SK-N-SH (cell line): Measurements from ENCODE around the gene ITGAE. TPM values are rescaled to one million over a fixed set of nuclear protein-coding genes. Genes with fewer than 3 reads are reported as not detected.

Experiments
- CTCF ChIA-PET: fragments of 300-600, 350-600 bp; formaldehyde crosslinking; extraction: SDS; loops from one replicate; lab custom pipeline; 2021; lab: Yijun Ruan, JAX
- POLR2A ChIA-PET: fragments of 350-600 bp; sonication (Branson Sonifier 250); formaldehyde crosslinking; extraction: SDS; loops from one replicate; lab custom pipeline; 2020; ENCODE audit warnings: antibody characterized with exemption, inconsistent platforms; lab: Yijun Ruan, JAX
- DNase-seq: peaks from one replicate; pipeline ENCODE4 v3.0.0; 2012
- H2AFZ ChIP-seq: fragments of 200-600 bp; sonication (generic); 2 replicates; pipeline ENCODE4 v1.8.1; 2016; ENCODE audit warnings: antibody characterized with exemption, mild to moderate bottlenecking, low read depth
- H3F3A ChIP-seq: fragments of 200-600 bp; sonication (generic); replicated peaks from 2 replicates; pipeline ENCODE3; 2016; ENCODE audit warnings: antibody characterized with exemption, mild to moderate bottlenecking; ENCODE audit not compliant: insufficient read depth
- H3K27ac ChIP-seq, 2 experiments: fragments of 200-500 bp in 1 of 2; fragments of 200-600 bp in 1 of 2; sonication (Bioruptor generic) in 1 of 2; sonication (generic), shearing (Covaris generic) in 1 of 2; 2 replicates each; pipeline versions ENCODE4 v1.5.1 to v1.6.1; 2014 to 2016; ENCODE audit warnings: low read depth in 2 of 2, inconsistent platforms in 1 of 2, low read length in 1 of 2, mild to moderate bottlenecking in 1 of 2, mixed read lengths in 1 of 2
- H3K27me3 ChIP-seq: fragments of 200-600 bp; sonication (generic), shearing (Covaris generic); 2 replicates; pipeline ENCODE4 v1.6.1; 2016; ENCODE audit warnings: mixed run types; ENCODE audit not compliant: insufficient read depth
- H3K36me3 ChIP-seq, 2 experiments: fragments of 200-500 bp in 1 of 2; fragments of 200-600 bp in 1 of 2; sonication (Bioruptor generic) in 1 of 2; sonication (generic) in 1 of 2; replicated peaks in 1 of 2; 2 replicates each; pipeline versions ENCODE3 to v1.5.1; 2014 to 2016; ENCODE audit warnings: low read length in 1 of 2, mild to moderate bottlenecking in 1 of 2; ENCODE audit not compliant: insufficient read depth in 2 of 2, control insufficient read depth in 1 of 2
- H3K4me1 ChIP-seq, 2 experiments: fragments of 200-500 bp in 1 of 2; fragments of 200-600 bp in 1 of 2; sonication (Bioruptor generic) in 1 of 2; sonication (generic), shearing (Covaris generic) in 1 of 2; 2 replicates each; pipeline versions ENCODE4 v1.5.1 to v1.6.1; 2014 to 2016; ENCODE audit warnings: low read depth in 1 of 2, low read length in 1 of 2, mixed run types in 1 of 2; ENCODE audit not compliant: insufficient read depth in 2 of 2, control insufficient read depth in 1 of 2
- H3K4me2 ChIP-seq: fragments of 200-600 bp; sonication (generic), shearing (Covaris generic); 2 replicates; pipeline ENCODE4 v1.6.1; 2017; ENCODE audit warnings: mixed run types
- H3K4me3 ChIP-seq, 2 experiments: fragments of 200-500 bp in 1 of 2; fragments of 200-600 bp in 1 of 2; sonication (Bioruptor generic) in 1 of 2; sonication (generic), shearing (Covaris generic) in 1 of 2; 2 replicates each; pipeline versions ENCODE4 v1.5.1 to v1.8.1; 2014 to 2016; ENCODE audit warnings: low read depth in 2 of 2, inconsistent platforms in 1 of 2, low read length in 1 of 2, mild to moderate bottlenecking in 1 of 2, mixed read lengths in 1 of 2, moderate library complexity in 1 of 2
- H3K79me2 ChIP-seq: fragments of 200-600 bp; sonication (generic); 2 replicates; pipeline ENCODE4 v1.8.1; 2017; ENCODE audit warnings: mild to moderate bottlenecking; ENCODE audit not compliant: insufficient read depth
- H3K9ac ChIP-seq: fragments of 200-600 bp; sonication (generic); 2 replicates; pipeline ENCODE4 v1.6.1; 2017; ENCODE audit warnings: mixed run types
- H3K9me2 ChIP-seq: fragments of 200-600 bp; sonication (generic); 2 replicates; pipeline ENCODE4 v1.6.1; 2017; ENCODE audit warnings: mixed run types
- H3K9me3 ChIP-seq: fragments of 200-600 bp; sonication (generic); 2 replicates; pipeline ENCODE4 v1.6.1; 2017; ENCODE audit warnings: mixed run types, mild to moderate bottlenecking, moderate library complexity
- H4K20me1 ChIP-seq: fragments of 200-600 bp; sonication (generic); 2 replicates; pipeline ENCODE4 v1.6.1; 2017; ENCODE audit warnings: mild to moderate bottlenecking, mixed run types; ENCODE audit not compliant: insufficient read depth
- CHD2 ChIP-seq: fragments of 150-350 bp; IDR thresholded peaks from 2 replicates; pipeline ENCODE4 v1.6.1; 2018; ENCODE audit warnings: low read length; ENCODE audit not compliant: partially characterized antibody
- FOXM1 ChIP-seq: IDR thresholded peaks from 2 replicates; pipeline ENCODE4 v1.4.0; 2012; ENCODE audit warnings: low read depth, mild to moderate bottlenecking
- JUND ChIP-seq: IDR thresholded peaks from 2 replicates; pipeline ENCODE4 v1.4.0; 2012
- MXI1 ChIP-seq: IDR thresholded peaks from 2 replicates; pipeline ENCODE4 v1.6.1; 2012; ENCODE audit warnings: mild to moderate bottlenecking, low read depth, low read length, improper control_type of control experiment
- POLR2AphosphoS5 ChIP-seq: IDR thresholded peaks from 2 replicates; pipeline ENCODE4 v1.6.1; 2012; ENCODE audit warnings: low read depth, low read length
- REST ChIP-seq: IDR thresholded peaks from 2 replicates; pipeline ENCODE4 v1.6.1; 2012; ENCODE audit warnings: mild to moderate bottlenecking, low read depth, low read length, moderate library complexity
- RXRA ChIP-seq: IDR thresholded peaks from 2 replicates; pipeline ENCODE4 v1.4.0; 2012; ENCODE audit warnings: low read depth, mild to moderate bottlenecking, borderline replicate concordance
- TAF1 ChIP-seq: IDR thresholded peaks from 2 replicates; pipeline ENCODE4 v1.6.1; 2012; ENCODE audit warnings: low read depth, mild to moderate bottlenecking, low read length, moderate library complexity, borderline replicate concordance
- WGBS: methylation state at CpG from one replicate; pipeline ENCODE4 v1.1.6; 2017; ENCODE audit warnings: low lambda C conversion rate; 5-methylcytosine and 5-hydroxymethylcytosine counted together
- polyA plus RNA-seq, 3 experiments: library from polyadenylated mRNA; depleted of rRNA; stranded (reverse); fragments of >200 nt; gene quantifications; 2 replicates each; pipeline ENCODE4 v1.2.3, GENCODE V29; 2012
- TF ChIP-seq, protein P1 (sequence below): fragments of 150-350 bp; IDR thresholded peaks from 2 replicates; pipeline ENCODE4 v1.6.1; 2017; ENCODE audit warnings: antibody characterized with exemption, low read length, low read depth, borderline replicate concordance
- TF ChIP-seq, protein P2 (sequence below): IDR thresholded peaks from 2 replicates; pipeline ENCODE4 v1.4.0; 2012; ENCODE audit warnings: low read depth, borderline replicate concordance
- TF ChIP-seq, protein P3 (sequence below): fragments of 150-350 bp; IDR thresholded peaks from 2 replicates; pipeline ENCODE4 v1.6.1; 2016; ENCODE audit warnings: mild to moderate bottlenecking, low read depth, low read length

The ITGAE gene
- polyA plus RNA-seq, 1 of the 3 experiments (the other 2 are of a cell fraction), result 56.7 TPM

- no peaks in the 10 kb centered on the region for H3K9me2 ChIP-seq
- no peaks in the 10 kb centered on the region for H3K27me3 ChIP-seq
- H3K79me2 ChIP-seq, result peaks cover 42% of the 10 kb centered on the region
- peak overlapping the region; percentile 56; the same call in 1 of the 2 replicates for H3K4me2 ChIP-seq
- 0 out of 2 replicates have a peak, but pooled peaks have one; percentile 17 for TF ChIP-seq MXI1
- TF ChIP-seq, protein P1, sequence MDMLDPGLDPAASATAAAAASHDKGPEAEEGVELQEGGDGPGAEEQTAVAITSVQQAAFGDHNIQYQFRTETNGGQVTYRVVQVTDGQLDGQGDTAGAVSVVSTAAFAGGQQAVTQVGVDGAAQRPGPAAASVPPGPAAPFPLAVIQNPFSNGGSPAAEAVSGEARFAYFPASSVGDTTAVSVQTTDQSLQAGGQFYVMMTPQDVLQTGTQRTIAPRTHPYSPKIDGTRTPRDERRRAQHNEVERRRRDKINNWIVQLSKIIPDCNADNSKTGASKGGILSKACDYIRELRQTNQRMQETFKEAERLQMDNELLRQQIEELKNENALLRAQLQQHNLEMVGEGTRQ, result 0 out of 2 replicates have a peak, but pooled peaks have one; percentile 9
- TF ChIP-seq, protein P2, sequence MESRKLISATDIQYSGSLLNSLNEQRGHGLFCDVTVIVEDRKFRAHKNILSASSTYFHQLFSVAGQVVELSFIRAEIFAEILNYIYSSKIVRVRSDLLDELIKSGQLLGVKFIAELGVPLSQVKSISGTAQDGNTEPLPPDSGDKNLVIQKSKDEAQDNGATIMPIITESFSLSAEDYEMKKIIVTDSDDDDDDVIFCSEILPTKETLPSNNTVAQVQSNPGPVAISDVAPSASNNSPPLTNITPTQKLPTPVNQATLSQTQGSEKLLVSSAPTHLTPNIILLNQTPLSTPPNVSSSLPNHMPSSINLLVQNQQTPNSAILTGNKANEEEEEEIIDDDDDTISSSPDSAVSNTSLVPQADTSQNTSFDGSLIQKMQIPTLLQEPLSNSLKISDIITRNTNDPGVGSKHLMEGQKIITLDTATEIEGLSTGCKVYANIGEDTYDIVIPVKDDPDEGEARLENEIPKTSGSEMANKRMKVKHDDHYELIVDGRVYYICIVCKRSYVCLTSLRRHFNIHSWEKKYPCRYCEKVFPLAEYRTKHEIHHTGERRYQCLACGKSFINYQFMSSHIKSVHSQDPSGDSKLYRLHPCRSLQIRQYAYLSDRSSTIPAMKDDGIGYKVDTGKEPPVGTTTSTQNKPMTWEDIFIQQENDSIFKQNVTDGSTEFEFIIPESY, result no peak
- H3K27ac ChIP-seq, result no peak overlapping the region
- peaks cover 26% of the 10 kb centered on the region for H4K20me1 ChIP-seq
- no peaks in the 10 kb centered on the region for H3F3A ChIP-seq
- no peaks in the 10 kb centered on the region for H3K9me3 ChIP-seq
- peaks cover 3 to 9% of the 10 kb centered on the region in 2 experiments; a peak in 3 of 4 replicates for H3K4me1 ChIP-seq
- H3K9ac ChIP-seq, result no peak overlapping the region
- H2AFZ ChIP-seq, result peak overlapping the region; percentile 81; the same call in 1 of the 2 replicates
- CTCF ChIA-PET, result interaction anchor here (0.7 to 9.7 kb wide), 22 partner anchors 9 to 199 kb away, joined by 3 to 74 read pairs (median 4); partner anchors contain the start of gene CAMKK1
- 40% methylated on average over 17 of the region's 17 CpGs for WGBS
- peaks cover 13 to 18% of the 10 kb centered on the region in 2 experiments for H3K36me3 ChIP-seq
- DNase-seq, result no peak
- POLR2A ChIA-PET, result interaction anchor here (0.7 to 1.0 kb wide), 4 partner anchors 12 to 296 kb away, joined by 3 to 5 read pairs (median 4); partner anchors contain the start of genes CYB5D2, HASPIN and ZZEF1
- H3K4me3 ChIP-seq, result peak overlapping the region; percentile 85 to 96; a peak in 2 of 4 replicates
Measured at GRCh38 chr17:3846437-3847164, 45.6 kb upstream of the ITGAE start.

GRCh38 chr17:3845621-3846436 lies 44.8 kb upstream of the ITGAE start, which contains the start of gene NCBP3:
Gene NCBP3, minus strand, starts transcription at chr17:3846246. Its CDS starts 23 bp downstream, at chr17:3846223.
- peaks cover 49% of the 10 kb centered on the region for H3K79me2 ChIP-seq
- H4K20me1 ChIP-seq, result peaks cover 26% of the 10 kb centered on the region
- H3K9ac ChIP-seq, result peak within 1 kb of the TSS; percentile 94
- no peaks in the 10 kb centered on the region for H3K9me3 ChIP-seq
- H3K4me1 ChIP-seq, result peaks cover 3 to 9% of the 10 kb centered on the region in 2 experiments; a peak in 3 of 4 replicates
- POLR2A ChIA-PET, result interaction anchor here (0.7 to 1.0 kb wide), 6 partner anchors 12 to 297 kb away, joined by 3 to 5 read pairs (median 4); partner anchors contain the start of genes CYB5D2, HASPIN and ZZEF1
- CTCF ChIA-PET, result interaction anchor here (0.7 to 9.7 kb wide), 29 partner anchors 8 to 205 kb away, joined by 3 to 74 read pairs (median 4); partner anchors contain the start of genes CAMKK1 and ITGAE
- no peaks in the 10 kb centered on the region for H3F3A ChIP-seq
- peak within 1 kb of the TSS; percentile 83 to 89 for H3K27ac ChIP-seq
- no peaks in the 10 kb centered on the region for H3K9me2 ChIP-seq
- peak within 1 kb of the TSS; percentile 85 to 96 for H3K4me3 ChIP-seq
- H3K36me3 ChIP-seq, result peaks cover 18% of the 10 kb centered on the region in 2 experiments
- under 1% methylated on average over 42 of the region's 76 CpGs for WGBS
- peak within 1 kb of the TSS; percentile 97 for H3K4me2 ChIP-seq
- H3K27me3 ChIP-seq, result no peaks in the 10 kb centered on the region
- peak; percentile 98 for DNase-seq
- peak within 1 kb of the TSS; percentile 89 for H2AFZ ChIP-seq
- TF ChIP-seq TAF1 (peak; percentile 88), RXRA (no peak), CHD2 (peak; percentile 89), FOXM1 (no peak), POLR2AphosphoS5 (peak; percentile 93), JUND (no peak), REST (0 out of 2 replicates have a peak, but pooled peaks have one; percentile 36)
- TF ChIP-seq, protein P2, result no peak; the same call in 1 of the 2 replicates
- TF ChIP-seq, protein P3, sequence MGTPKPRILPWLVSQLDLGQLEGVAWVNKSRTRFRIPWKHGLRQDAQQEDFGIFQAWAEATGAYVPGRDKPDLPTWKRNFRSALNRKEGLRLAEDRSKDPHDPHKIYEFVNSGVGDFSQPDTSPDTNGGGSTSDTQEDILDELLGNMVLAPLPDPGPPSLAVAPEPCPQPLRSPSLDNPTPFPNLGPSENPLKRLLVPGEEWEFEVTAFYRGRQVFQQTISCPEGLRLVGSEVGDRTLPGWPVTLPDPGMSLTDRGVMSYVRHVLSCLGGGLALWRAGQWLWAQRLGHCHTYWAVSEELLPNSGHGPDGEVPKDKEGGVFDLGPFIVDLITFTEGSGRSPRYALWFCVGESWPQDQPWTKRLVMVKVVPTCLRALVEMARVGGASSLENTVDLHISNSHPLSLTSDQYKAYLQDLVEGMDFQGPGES, result no peak
